Neural progenitor cell (in vitro differentiated cells): ENCODE results near the gene CCDC88B. TPM values are rescaled to one million over a fixed set of nuclear protein-coding genes. Genes with fewer than 3 reads are reported as not detected.

Source experiments
- DNase-seq: peaks from one replicate; pipeline ENCODE4 v3.0.0-alpha.2; 2016; ENCODE audit warnings: low spot score
- H2AFZ ChIP-seq: fragments of 200-600 bp; sonication (generic); replicated peaks from 2 replicates; pipeline ENCODE4 v1.6.1; 2016; ENCODE audit warnings: antibody characterized with exemption
- H3F3A ChIP-seq: fragments of 200-600 bp; sonication (generic); 2 replicates; pipeline ENCODE4 v1.6.1; 2016; ENCODE audit warnings: antibody characterized with exemption, low read depth
- H3K27ac ChIP-seq: fragments of 200-600 bp; sonication (generic); 2 replicates; pipeline ENCODE4 v1.5.1; 2016; ENCODE audit warnings: mild to moderate bottlenecking
- H3K27me3 ChIP-seq: fragments of 200-600 bp; sonication (generic); 2 replicates; pipeline ENCODE4 v1.6.1; 2016; ENCODE audit warnings: mild to moderate bottlenecking, moderate library complexity
- H3K36me3 ChIP-seq: fragments of 200-600 bp; sonication (generic); 2 replicates; pipeline ENCODE4 v1.5.1; 2016
- H3K4me1 ChIP-seq: fragments of 200-600 bp; sonication (generic); 2 replicates; pipeline ENCODE4 v1.6.1; 2016; ENCODE audit warnings: mixed run types
- H3K4me2 ChIP-seq: fragments of 200-600 bp; sonication (generic); 2 replicates; pipeline ENCODE4 v1.6.1; 2016
- H3K4me3 ChIP-seq: fragments of 200-600 bp; sonication (generic); 2 replicates; pipeline ENCODE4 v1.5.1; 2016
- H3K79me2 ChIP-seq: fragments of 200-600 bp; sonication (generic); 2 replicates; pipeline ENCODE4 v1.6.1; 2016; ENCODE audit warnings: low read depth
- H3K9ac ChIP-seq: fragments of 200-600 bp; sonication (generic); 2 replicates; pipeline ENCODE4 v1.6.1; 2016
- H3K9me3 ChIP-seq: fragments of 200-600 bp; sonication (generic); 2 replicates; pipeline ENCODE4 v1.5.1; 2016; ENCODE audit warnings: low read depth
- H4K20me1 ChIP-seq: fragments of 200-600 bp; sonication (generic); 2 replicates; pipeline ENCODE4 v1.6.1; 2016; ENCODE audit warnings: low read depth
- H3K27ac Mint-ChIP-seq: 3 replicates; pipeline ENCODE4 v1.8.0; 2021; ENCODE audit warnings: mixed read lengths
- H3K27me3 Mint-ChIP-seq: 2 replicates; pipeline ENCODE4 v1.8.0; 2022; ENCODE audit warnings: low read depth, mild to moderate bottlenecking, inconsistent platforms, moderate library complexity, mixed read lengths; ENCODE audit not compliant: insufficient read depth
- H3K36me3 Mint-ChIP-seq: 3 replicates; pipeline ENCODE4 v1.8.0; 2021; ENCODE audit warnings: mixed read lengths
- H3K4me1 Mint-ChIP-seq: 3 replicates; pipeline ENCODE4 v1.8.0; 2021; ENCODE audit warnings: mixed read lengths
- H3K4me3 Mint-ChIP-seq: 3 replicates; pipeline ENCODE4 v1.8.0; 2021; ENCODE audit warnings: mild to moderate bottlenecking, moderate library complexity, mixed read lengths
- H3K9me3 Mint-ChIP-seq: 3 replicates; pipeline ENCODE4 v1.8.0; 2020; ENCODE audit warnings: mixed read lengths
- CTCF ChIP-seq: fragments of 200-600 bp; sonication (generic); IDR thresholded peaks from 2 replicates; pipeline ENCODE4 v1.5.1; 2017; ENCODE audit warnings: antibody characterized with exemption, mild to moderate bottlenecking
- EZH2 ChIP-seq: fragments of 200-600 bp; sonication (generic); IDR thresholded peaks from 2 replicates; pipeline ENCODE4 v1.6.1; 2017; ENCODE audit warnings: antibody characterized with exemption, mild to moderate bottlenecking, moderate library complexity
- EZH2phosphoT487 ChIP-seq: fragments of 200-600 bp; sonication (generic); IDR thresholded peaks from 2 replicates; pipeline ENCODE4 v1.6.1; 2017; ENCODE audit warnings: antibody characterized with exemption
- total RNA-seq: library from RNA; depleted of rRNA; stranded (reverse); fragments of >200 nt; gene quantifications from 2 replicates; pipeline ENCODE4 v1.2.3, GENCODE V29; 2015; ENCODE audit warnings: low replicate concordance

CCDC88B gene
- total RNA-seq, 1 donor from 2014 or later: 0.62 TPM

DNA sequence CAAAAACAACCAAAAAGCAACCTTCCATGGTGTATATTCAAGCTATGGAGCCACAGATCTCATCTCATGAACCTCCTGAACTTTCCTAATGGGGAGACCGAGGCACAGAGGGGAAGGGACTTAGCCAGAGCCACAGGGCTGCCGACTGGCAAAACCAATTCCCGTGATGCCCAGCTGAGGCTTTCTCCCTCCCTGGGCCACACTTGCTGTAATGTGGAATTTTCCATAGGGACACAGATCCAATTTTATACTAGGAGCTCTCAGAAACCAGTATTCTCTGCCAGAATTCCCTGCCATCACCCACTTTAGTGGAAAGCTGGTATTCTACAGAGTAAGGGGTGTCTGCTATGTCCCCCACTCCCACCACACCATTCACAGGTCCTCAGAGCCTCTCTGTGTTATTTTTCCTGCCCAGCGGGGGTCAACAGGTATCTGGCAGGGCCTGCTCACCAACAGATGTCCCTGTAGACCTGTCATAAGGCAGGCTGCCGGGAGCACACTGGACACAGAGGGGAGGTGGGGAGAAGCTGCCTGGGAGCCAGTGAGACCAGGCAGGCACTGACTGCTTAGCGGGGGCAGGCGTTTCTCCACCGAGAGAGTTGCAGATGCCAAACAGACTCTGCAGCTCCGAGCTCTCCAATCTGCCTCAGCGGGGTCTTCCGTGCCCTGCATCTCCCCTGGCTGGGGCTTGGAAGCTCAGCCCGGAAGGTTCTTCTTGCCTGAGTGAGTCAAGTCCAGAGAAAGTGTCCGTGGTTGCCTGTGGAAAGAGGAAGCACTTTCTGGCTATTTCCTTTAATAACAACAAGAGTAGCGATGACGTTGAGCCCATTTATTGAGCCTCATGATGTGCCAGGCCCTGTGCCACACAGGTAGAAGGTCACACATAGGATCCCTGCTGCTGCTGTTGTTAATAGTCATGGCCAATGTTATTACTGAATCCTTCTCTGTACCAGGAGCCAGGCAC is 45.3 kb downstream of the CCDC88B start:
- no peaks in the 10 kb centered on the region for H3K36me3 ChIP-seq
- no peak overlapping the region for H3K9ac ChIP-seq
- no peaks in the 10 kb centered on the region for H3F3A ChIP-seq
- no peak for DNase-seq
- Mint-ChIP-seq H3K27me3 (peaks cover 6% of the 10 kb centered on the region), H3K9me3 (no peaks in the 10 kb centered on the region), H3K4me3 (no peak overlapping the region), H3K36me3 (no peaks in the 10 kb centered on the region), H3K4me1 (peaks cover 14% of the 10 kb centered on the region), H3K27ac (no peak overlapping the region)
- H3K27me3 ChIP-seq: no peaks in the 10 kb centered on the region
- no peaks in the 10 kb centered on the region for H3K9me3 ChIP-seq
- TF ChIP-seq EZH2phosphoT487: no peak
- TF ChIP-seq EZH2: no peak
- no peak for TF ChIP-seq CTCF
- H3K27ac ChIP-seq: no peak overlapping the region
- H4K20me1 ChIP-seq: no peaks in the 10 kb centered on the region
- H3K4me1 ChIP-seq: peaks cover 4% of the 10 kb centered on the region
- no peak overlapping the region for H2AFZ ChIP-seq
- no peaks in the 10 kb centered on the region for H3K79me2 ChIP-seq
- H3K4me2 ChIP-seq: no peak overlapping the region
- no peak overlapping the region for H3K4me3 ChIP-seq

DNA sequence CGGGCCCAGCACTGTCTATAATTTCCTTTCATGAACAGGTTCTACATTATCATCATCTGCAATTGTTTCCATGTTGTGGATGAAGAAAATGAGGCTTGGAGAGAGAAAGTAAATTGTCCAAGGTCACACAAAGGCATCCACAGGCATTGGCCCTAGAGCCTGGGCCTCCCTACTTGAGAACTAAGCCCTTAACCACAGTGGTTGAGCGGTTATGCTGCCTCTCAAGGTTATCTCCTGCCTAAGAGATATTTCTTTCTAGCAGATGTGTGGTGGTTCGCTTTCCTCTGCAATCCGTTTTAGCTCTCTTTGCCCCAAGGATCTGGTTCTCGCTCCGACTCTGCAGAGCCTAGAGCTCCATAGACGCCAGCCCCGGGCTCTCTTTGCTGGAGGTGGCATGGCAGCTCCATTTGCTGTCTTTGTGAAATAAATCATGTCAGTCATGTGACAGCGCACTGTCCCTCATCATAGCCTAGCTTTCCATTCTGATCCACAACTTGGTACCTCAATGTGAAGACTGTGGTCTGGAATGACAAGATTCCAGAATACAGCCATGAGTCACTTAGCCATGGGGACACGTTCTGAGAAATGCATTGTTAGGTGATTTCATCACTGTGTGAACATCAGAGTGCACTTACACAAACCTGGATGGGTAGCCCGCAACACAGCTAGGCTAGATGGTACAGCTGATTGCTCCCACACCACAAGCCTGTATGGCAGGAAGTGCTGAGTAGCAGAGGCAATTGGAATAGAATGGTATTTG is 46.1 kb downstream of the CCDC88B start:
- H3K27me3 Mint-ChIP-seq: peaks cover 12% of the 10 kb centered on the region
- no peaks in the 10 kb centered on the region for H3F3A ChIP-seq
- no peak overlapping the region for H3K4me3 ChIP-seq
- no peak overlapping the region for H3K4me3 Mint-ChIP-seq
- H3K9ac ChIP-seq: no peak overlapping the region
- no peak overlapping the region for H3K4me2 ChIP-seq
- H3K4me1 ChIP-seq: peaks cover 4% of the 10 kb centered on the region
- no peak for DNase-seq
- H3K27ac Mint-ChIP-seq: no peak overlapping the region
- H3K27ac ChIP-seq: no peak overlapping the region
- H3K36me3 Mint-ChIP-seq: no peaks in the 10 kb centered on the region
- no peaks in the 10 kb centered on the region for H3K9me3 Mint-ChIP-seq
- no peaks in the 10 kb centered on the region for H3K27me3 ChIP-seq
- H2AFZ ChIP-seq: no peak overlapping the region
- no peaks in the 10 kb centered on the region for H3K79me2 ChIP-seq
- no peaks in the 10 kb centered on the region for H3K9me3 ChIP-seq
- H4K20me1 ChIP-seq: no peaks in the 10 kb centered on the region
- TF ChIP-seq CTCF: no peak
- no peak for TF ChIP-seq EZH2phosphoT487
- TF ChIP-seq EZH2: no peak
- H3K4me1 Mint-ChIP-seq: peaks cover 14% of the 10 kb centered on the region
- no peaks in the 10 kb centered on the region for H3K36me3 ChIP-seq

DNA sequence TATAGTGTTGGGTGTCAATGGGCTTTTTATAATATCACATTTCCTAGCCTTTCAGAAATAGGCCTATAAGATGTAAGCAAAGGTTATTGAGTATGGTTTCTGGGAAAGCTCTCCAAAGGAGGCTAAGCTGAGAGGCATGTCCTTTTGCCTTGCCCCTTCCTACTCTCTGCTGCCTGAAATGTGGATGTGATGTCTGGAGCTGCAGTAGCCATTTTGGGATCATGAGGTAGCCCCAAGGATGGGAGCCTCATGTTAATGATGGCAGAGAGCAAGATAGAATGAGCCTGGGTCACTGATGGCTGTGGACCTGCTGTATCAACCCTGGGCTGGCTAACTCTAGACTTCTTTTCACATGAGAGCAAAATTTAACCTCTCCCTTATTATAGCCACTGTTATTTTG is 47.9 kb downstream of the CCDC88B start:
- no peaks in the 10 kb centered on the region for H3K36me3 ChIP-seq
- H4K20me1 ChIP-seq: no peaks in the 10 kb centered on the region
- H3K4me3 ChIP-seq: no peak overlapping the region
- peaks cover 11% of the 10 kb centered on the region for H3K27me3 Mint-ChIP-seq
- H3K4me1 ChIP-seq: no peaks in the 10 kb centered on the region
- no peak overlapping the region for H3K27ac Mint-ChIP-seq
- TF ChIP-seq EZH2phosphoT487: no peak
- TF ChIP-seq EZH2: no peak
- TF ChIP-seq CTCF: no peak
- no peaks in the 10 kb centered on the region for H3K9me3 Mint-ChIP-seq
- no peak for DNase-seq
- H3K4me3 Mint-ChIP-seq: no peak overlapping the region
- no peaks in the 10 kb centered on the region for H3K27me3 ChIP-seq
- no peak overlapping the region for H2AFZ ChIP-seq
- no peak overlapping the region for H3K4me2 ChIP-seq
- no peak overlapping the region for H3K27ac ChIP-seq
- no peaks in the 10 kb centered on the region for H3F3A ChIP-seq
- H3K36me3 Mint-ChIP-seq: no peaks in the 10 kb centered on the region
- no peaks in the 10 kb centered on the region for H3K9me3 ChIP-seq
- no peak overlapping the region for H3K9ac ChIP-seq
- no peaks in the 10 kb centered on the region for H3K79me2 ChIP-seq
- peaks cover 9% of the 10 kb centered on the region for H3K4me1 Mint-ChIP-seq
